Activated CD8-positive, alpha-beta memory T cell treated with anti-CD3 and anti-CD28 coated beads, Interleukin-2, amount 50 U/mL, for 24 hours (primary cell): ENCODE results near the gene BCS1L.
"Not testable (repeated sequence)": the region's sequence is repeated elsewhere in the genome, so short reads cannot be mapped to it uniquely, and the experiment has no call there.

Source experiments
- DNase-seq: peaks from one replicate; pipeline ENCODE4 v3.0.0-alpha.2; 2020; ENCODE audit errors: extremely low read depth

BCS1L gene

DNA sequence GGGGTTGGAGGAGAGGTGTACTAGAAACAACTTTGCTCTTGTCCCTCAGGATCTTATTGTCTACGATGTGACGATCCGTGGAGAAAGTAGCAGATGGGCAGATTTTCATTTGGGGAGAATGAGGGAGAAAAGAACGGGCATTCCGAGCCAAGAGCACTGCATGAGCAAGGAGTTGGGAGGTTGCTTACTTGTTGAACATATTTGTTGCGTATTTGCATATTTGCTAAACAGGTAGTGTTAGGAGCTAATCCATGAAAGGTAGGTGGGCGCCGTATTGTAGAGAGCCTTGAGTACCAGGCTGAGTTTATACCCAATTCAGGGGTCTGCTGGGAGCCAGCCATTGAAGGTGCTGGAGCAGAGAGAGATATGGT, 490 bp downstream of the BCS1L start:
- DNase-seq = no peak

GRCh38 chr2:218662377-218662776, 2.9 kb downstream of the BCS1L start:
- no peak for DNase-seq

DNA sequence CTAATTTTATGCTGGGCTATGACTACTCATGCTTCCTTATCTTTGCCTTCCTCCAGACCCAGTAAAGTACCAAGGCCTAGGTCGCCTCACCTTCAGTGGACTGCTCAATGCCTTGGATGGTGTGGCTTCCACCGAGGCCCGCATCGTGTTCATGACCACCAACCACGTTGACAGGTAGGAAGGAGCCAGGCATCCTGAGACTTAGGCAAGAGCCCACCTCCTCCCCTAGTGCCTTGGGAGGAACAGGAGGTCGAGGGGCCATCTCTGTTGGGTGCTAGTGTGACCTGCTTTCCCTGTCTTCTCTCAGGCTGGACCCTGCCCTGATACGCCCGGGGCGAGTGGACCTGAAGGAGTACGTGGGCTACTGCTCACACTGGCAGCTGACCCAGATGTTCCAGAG, 3.3 kb downstream of the BCS1L start:
- DNase-seq = no peak

DNA sequence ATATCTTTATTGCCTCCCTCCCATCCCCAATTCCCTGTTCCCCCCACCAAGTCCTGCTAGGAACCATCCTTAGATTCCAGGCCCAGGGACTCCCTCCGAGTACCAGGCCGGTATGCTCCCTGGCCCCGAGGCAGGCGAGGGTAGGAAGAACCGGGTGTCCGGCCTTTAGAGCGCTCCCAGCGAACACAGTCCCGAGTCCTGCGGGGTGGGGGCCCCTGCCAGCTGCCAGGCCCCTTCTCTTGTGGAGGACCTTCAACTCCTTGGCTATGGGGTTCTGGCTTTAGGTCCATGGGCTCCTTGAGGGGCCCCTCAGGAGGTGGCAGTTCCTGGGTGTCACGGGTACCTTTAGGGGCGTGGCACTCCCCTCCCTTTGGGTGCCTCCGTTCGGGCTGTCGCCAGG, 4.4 kb downstream of the BCS1L start:
- DNase-seq = no peak

- no peak for DNase-seq
Measured at GRCh38 chr2:218664653-218665052, 5.2 kb downstream of the BCS1L start.

GRCh38 chr2:218671097-218671653, 11.7 kb downstream of the BCS1L start:
- no peak for DNase-seq

- peak; percentile 61 for DNase-seq
Measured at GRCh38 chr2:218671654-218672566, 12.4 kb downstream of the BCS1L start, which contains the start of the genes RNF25 and STK36. Gene RNF25, minus strand, starts transcription at chr2:218672002. Its CDS starts 32 bp downstream, at chr2:218671970. Gene STK36, plus strand, starts transcription at chr2:218672086. Its CDS starts 744 bp downstream, at chr2:218672830.

GRCh38 chr2:218679119-218679518, 19.6 kb downstream of the BCS1L start:
- DNase-seq = no peak

DNA sequence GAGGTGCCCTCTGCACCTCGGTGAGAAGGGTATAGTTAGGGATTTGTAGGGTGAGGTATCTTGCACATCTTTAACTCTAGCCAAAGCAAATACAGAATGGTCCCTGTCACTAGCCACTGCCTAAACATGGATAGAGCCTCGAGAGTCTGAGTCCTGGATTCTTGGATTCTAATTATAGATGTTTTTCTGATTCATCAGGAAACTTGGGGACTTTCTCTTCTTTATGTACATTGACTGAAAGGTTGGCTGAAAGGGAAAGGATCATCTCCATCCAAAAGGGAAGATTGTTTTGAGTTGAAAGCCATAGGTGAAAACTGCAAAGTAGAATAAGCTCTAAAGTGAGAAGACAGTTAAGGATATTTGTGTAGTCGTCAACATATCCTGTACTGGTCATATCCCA, 20.6 kb downstream of the BCS1L start:
- DNase-seq = no peak

- not testable (repeated sequence) for DNase-seq
Measured at GRCh38 chr2:218687400-218688060, 28.0 kb downstream of the BCS1L start.

DNA sequence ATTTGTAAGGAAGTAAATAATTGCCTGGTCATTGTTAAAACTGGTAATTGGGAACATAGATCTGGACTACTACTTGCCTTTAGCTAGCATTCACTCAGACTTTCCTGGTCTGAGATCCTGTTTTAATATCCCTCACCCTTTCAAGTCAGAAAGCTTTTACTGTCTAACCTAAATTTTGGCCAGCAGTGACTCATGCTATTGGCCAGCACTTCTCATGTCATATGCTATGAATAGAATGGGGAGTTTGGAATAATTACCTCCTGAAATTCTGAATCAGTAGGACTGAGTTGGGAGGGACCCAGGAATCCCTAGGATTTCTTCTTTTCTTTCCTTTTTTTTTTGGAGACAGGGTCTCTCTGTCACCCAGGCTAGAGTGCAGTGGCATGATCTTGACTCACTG, 31.8 kb downstream of the BCS1L start:
- no peak for DNase-seq

DNA sequence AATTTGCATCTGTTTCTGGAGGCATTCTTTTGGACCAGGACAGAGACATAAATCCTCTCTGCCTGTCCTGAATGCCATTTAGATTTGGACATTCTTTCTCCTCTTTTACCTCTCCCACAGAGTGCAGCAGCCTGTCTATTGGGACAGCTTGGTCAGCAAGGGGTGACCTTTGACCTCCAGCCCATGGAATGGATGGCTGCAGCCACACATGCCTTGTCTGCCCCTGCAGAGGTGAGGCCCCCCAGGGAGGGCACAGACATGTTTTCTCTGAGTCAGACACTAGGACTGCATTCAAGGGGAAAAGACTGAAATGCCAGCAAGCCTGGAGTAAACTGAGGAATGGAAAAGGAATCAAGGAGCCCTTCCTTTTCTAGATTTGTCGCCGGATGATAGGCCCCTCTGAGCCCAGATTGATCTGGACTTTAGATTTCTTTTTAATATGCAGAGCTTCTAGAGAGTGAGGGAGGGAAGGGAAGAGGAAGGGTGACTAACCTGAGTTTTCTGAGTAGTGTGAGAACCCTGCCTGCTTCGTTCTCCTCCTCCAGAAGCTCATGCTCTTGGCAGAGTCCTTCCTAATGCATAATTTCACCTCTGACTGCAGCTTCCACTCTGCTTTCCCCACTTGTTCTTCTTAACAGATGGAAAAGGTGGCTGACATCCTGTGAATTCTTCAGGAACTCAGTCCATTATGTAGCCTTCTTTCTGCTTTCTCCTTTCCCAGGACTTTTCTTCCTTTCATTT, 35.1 kb downstream of the BCS1L start:
- no peak for DNase-seq

GRCh38 chr2:218698885-218699284, 39.4 kb downstream of the BCS1L start:
- no peak for DNase-seq

DNA sequence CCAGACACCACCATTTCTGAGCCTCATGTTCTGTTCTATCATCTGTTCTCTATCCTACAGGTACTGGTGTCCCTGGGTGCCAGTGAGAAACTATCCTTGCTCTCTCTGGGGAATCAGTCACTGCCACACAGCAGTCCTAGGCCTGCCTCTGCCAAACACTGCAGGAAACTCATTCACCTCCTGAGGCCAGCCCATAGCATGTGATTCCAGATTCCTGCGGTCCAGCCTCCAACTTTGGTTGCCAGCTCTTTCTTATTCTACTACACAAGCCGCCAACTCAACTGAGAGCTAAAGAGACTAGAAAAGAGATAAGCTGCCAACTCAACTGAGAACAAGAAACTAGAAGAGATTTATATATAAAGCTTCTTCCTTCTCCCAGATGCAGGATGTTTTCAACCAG, 42.3 kb downstream of the BCS1L start:
- no peak for DNase-seq

DNA sequence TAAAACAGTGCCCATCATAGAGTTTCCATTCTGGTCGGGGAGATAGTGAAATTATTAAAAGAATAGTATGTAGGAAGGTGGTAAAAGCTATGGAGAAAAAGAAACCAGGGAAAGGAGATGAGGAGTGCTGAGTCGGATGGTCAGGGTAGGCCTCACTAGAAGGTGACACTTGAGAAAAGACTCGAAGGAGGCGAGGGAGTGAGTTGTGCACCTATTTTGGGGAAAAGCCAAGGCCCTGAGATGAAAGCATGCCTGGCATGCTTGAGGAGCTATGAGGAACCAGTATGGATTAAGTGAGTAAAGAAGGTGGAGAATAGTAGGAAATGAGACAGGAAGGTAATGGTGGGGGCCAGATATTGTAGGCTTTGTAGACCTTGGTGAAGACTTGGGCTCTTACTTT, 43.9 kb downstream of the BCS1L start:
- no peak for DNase-seq

GRCh38 chr2:218708086-218708485, 48.6 kb downstream of the BCS1L start:
- no peak for DNase-seq

DNA sequence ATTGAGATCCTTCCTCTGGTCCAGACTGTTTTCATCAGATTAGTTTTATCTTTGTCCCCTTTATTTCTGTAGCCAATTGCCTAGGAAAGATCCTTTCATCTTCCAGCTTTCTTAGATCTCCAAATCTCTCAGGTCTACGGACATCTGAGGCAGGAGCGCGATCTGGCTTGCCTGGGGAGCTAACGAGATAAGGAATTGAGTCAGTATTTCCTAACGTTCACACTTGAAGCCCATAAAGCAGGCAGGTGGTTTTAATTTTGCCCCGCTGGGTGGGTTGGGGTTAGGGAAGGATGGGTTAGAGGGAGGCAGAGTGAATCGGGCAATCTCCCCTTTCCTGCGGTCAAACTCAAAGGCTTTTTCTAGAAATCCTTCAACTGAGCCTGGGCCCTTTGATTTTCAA, 50.4 kb downstream of the BCS1L start:
- no peak for DNase-seq

DNA sequence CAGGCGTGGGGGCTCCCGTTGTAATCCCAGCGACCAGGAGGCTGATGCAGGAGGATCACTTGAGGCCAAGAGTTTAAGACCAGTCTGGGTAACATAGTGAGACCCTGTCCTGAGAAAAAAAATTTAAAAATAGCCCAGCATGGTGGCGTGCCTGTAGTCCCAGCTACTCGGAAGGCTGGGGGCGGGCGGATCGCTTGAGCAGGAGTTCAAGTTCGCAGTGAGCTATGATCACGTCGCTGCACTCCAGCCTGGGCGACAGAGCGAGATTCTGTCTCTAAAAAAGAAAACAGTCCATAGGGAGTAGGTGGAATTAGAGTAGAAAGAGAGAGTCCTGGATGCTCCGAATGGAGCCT, 50.8 kb downstream of the BCS1L start:
- no peak for DNase-seq

GRCh38 chr2:218710687-218711549, 51.4 kb downstream of the BCS1L start, which contains the start of gene TTLL4:
Gene TTLL4, plus strand, starts transcription at chr2:218710835. Its CDS starts 26,842 bp downstream, at chr2:218737677.
- DNase-seq = peak; percentile 92

DNA sequence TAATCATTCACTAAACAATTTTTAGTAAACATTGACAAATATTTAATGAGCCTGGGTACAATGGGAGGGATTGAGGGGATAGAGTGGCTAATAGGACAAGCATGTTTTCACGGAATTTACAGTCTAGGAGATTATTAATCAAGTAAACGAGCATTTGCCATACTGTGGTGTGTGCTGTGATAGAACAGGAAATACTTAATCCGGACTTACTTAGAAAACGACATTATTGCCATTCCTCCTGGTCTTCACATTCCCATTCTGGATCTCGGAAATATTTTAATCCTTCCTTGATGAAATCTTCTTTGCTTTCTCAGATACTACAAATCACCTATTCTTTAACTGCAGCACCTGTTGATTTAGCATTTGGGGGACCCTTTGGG, 52.1 kb downstream of the BCS1L start:
- DNase-seq = no peak
